Measurements from ENCODE around the gene CXCL9. TPM values are rescaled to one million over a fixed set of nuclear protein-coding genes. Genes with fewer than 3 reads are reported as not detected.

CXCL9 gene
- total RNA-seq, 1 donor from 2014 or later = not detected

DNA sequence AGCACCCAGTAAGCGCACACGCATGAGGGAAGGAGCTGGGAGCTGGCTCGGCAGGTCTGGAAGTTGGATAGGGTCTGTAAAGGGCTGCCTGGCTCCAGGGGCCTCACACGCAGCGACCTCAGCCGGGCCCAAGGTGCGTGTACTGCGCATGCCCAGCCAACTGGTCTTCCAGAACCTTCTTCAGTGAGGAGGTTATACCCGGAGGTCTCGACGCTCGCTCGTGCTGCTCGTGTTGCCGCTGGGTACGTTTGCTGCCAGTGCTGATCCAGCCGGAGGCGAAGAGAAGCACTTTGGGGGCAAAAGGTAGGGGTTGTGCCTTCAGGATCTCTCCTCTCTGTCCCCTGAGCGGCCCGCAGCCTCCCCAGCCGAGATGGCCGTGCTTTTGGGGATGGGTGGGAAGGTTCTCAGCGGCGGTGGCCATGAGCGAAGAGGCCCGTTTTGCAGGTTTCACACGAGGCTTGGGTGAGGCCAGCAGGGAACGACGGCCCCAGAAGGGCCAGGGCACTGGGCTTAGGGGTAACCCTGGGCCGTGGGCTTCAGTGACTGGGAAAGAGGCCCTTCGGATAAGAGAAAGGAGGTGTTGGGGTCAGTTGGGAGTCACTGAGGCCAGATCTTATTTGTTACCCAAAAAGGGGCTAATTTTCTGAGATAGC lies 3.8 kb upstream of the CXCL9 start:
- Mint-ChIP-seq H3K36me3 (ENCODE audit: unreplicated experiment) (no peaks in the 10 kb centered on the region), H3K27ac (ENCODE audit: unreplicated experiment) (peak overlapping the region; percentile 88), H3K27me3 (ENCODE audit: unreplicated experiment) (peaks cover 45% of the 10 kb centered on the region), H3K4me3 (ENCODE audit: unreplicated experiment) (no peak overlapping the region), H3K9me3 (ENCODE audit: unreplicated experiment) (no peaks in the 10 kb centered on the region), H3K4me1 (ENCODE audit: unreplicated experiment) (peaks cover 13% of the 10 kb centered on the region)
- TF ChIP-seq, protein P1, sequence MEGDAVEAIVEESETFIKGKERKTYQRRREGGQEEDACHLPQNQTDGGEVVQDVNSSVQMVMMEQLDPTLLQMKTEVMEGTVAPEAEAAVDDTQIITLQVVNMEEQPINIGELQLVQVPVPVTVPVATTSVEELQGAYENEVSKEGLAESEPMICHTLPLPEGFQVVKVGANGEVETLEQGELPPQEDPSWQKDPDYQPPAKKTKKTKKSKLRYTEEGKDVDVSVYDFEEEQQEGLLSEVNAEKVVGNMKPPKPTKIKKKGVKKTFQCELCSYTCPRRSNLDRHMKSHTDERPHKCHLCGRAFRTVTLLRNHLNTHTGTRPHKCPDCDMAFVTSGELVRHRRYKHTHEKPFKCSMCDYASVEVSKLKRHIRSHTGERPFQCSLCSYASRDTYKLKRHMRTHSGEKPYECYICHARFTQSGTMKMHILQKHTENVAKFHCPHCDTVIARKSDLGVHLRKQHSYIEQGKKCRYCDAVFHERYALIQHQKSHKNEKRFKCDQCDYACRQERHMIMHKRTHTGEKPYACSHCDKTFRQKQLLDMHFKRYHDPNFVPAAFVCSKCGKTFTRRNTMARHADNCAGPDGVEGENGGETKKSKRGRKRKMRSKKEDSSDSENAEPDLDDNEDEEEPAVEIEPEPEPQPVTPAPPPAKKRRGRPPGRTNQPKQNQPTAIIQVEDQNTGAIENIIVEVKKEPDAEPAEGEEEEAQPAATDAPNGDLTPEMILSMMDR (IDR thresholded peaks at IDR 0.05) = no peak
- DNase-seq (ENCODE audit: extremely low spot score, unreplicated experiment) = no peak

DNA sequence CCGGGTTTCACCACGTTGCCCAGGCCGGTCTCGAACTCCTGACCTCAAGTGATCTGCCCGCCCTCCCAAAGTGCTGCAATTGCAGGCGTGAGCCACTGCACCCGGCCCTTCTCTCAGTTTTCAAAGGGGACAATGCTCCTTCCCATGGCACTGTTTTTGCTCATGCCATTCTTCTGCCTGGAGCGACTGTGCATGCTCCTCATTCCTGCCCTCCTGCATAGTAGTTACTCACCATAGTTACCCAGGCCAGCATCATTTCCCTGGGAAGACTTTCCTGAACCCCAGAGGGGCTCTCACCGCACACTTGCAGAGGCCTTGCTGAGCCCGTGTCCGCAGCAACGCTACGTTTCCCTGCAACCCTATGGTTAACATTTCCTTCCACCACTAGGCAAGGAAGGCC lies 3.3 kb upstream of the CXCL9 start:
- Mint-ChIP-seq H3K9me3 (ENCODE audit: unreplicated experiment) (no peaks in the 10 kb centered on the region), H3K4me3 (ENCODE audit: unreplicated experiment) (no peak overlapping the region), H3K27me3 (ENCODE audit: unreplicated experiment) (peaks cover 51% of the 10 kb centered on the region), H3K36me3 (ENCODE audit: unreplicated experiment) (no peaks in the 10 kb centered on the region), H3K4me1 (ENCODE audit: unreplicated experiment) (peaks cover 13% of the 10 kb centered on the region), H3K27ac (ENCODE audit: unreplicated experiment) (no peak overlapping the region)
- no peak for DNase-seq (ENCODE audit: extremely low spot score, unreplicated experiment)
- TF ChIP-seq, protein P1 (IDR thresholded peaks at IDR 0.05) = no peak

DNA sequence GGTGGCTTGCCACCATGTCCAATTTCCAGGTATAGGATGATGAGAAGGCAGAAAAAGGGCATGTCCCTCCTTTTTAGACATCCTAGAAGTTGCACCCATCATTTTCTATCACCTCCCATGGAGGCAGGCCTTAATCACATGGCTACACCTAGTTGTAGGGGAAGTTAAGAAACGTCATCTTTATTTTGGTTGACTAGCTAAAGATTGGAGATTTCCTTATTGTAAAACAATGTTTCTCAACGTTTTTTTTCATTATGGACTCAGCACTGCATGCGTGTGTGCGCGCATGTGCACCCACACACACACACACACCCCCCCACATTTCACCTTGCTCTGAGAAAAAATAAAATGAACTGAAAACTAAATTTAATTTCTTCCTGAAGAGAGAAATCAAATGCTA lies 2.0 kb upstream of the CXCL9 start:
- no peaks in the 10 kb centered on the region for H3K9me3 Mint-ChIP-seq (ENCODE audit: unreplicated experiment)
- no peak overlapping the region for H3K27ac Mint-ChIP-seq (ENCODE audit: unreplicated experiment)
- TF ChIP-seq, protein P1 (IDR thresholded peaks at IDR 0.05) = no peak

GRCh38 chr4:76003620-76004019 lies 3.7 kb downstream of the CXCL9 start:
- Mint-ChIP-seq H3K9me3 (ENCODE audit: unreplicated experiment) (no peaks in the 10 kb centered on the region), H3K4me1 (ENCODE audit: unreplicated experiment) (no peaks in the 10 kb centered on the region), H3K27me3 (ENCODE audit: unreplicated experiment) (peaks cover 60% of the 10 kb centered on the region), H3K27ac (ENCODE audit: unreplicated experiment) (no peak overlapping the region), H3K4me3 (ENCODE audit: unreplicated experiment) (no peak overlapping the region), H3K36me3 (ENCODE audit: unreplicated experiment) (no peaks in the 10 kb centered on the region)
- TF ChIP-seq, protein P1 (IDR thresholded peaks at IDR 0.05) = no peak
- DNase-seq (ENCODE audit: extremely low spot score, unreplicated experiment) = no peak

More for the DNA sequence above, 2.0 kb upstream of the CXCL9 start:
- no peak for DNase-seq (ENCODE audit: extremely low spot score, unreplicated experiment)
- Mint-ChIP-seq H3K4me3 (ENCODE audit: unreplicated experiment) (no peak overlapping the region), H3K27me3 (ENCODE audit: unreplicated experiment) (peaks cover 47% of the 10 kb centered on the region), H3K36me3 (ENCODE audit: unreplicated experiment) (no peaks in the 10 kb centered on the region), H3K4me1 (ENCODE audit: unreplicated experiment) (peaks cover 13% of the 10 kb centered on the region)

DNA sequence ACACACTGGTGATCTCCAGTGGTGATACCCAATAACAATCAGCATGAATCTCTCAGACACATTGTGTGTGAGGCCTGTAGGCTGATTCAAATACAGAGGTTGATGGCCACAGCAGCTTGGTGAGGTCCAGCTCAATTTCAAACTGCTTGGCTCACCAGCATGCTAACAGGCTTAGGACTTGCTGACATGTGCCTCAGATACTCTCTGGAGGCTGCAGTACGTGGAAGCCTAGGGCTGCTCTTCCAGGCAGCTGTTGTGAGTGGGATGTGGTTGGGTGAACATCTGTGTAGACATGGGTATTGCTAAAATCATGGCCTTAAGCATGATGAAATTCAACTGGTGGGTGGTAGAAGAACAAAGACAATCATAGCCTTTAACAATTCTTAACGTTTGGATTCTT lies 4.3 kb downstream of the CXCL9 start:
- Mint-ChIP-seq H3K27ac (ENCODE audit: unreplicated experiment) (no peak overlapping the region), H3K4me1 (ENCODE audit: unreplicated experiment) (no peaks in the 10 kb centered on the region)

More for the DNA sequence above, 4.3 kb downstream of the CXCL9 start:
- Mint-ChIP-seq H3K36me3 (ENCODE audit: unreplicated experiment) (no peaks in the 10 kb centered on the region), H3K4me3 (ENCODE audit: unreplicated experiment) (no peak overlapping the region), H3K9me3 (ENCODE audit: unreplicated experiment) (no peaks in the 10 kb centered on the region), H3K27me3 (ENCODE audit: unreplicated experiment) (peaks cover 55% of the 10 kb centered on the region)
- TF ChIP-seq, protein P1 (IDR thresholded peaks at IDR 0.05) = no peak
- DNase-seq (ENCODE audit: extremely low spot score, unreplicated experiment) = no peak

All from osteocyte (in vitro differentiated cells).